ENCODE data around the gene CFDP1.
"Not testable (repeated sequence)": the region's sequence is repeated elsewhere in the genome, so short reads cannot be mapped to it uniquely, and the experiment has no call there.

Gene CFDP1

DNA sequence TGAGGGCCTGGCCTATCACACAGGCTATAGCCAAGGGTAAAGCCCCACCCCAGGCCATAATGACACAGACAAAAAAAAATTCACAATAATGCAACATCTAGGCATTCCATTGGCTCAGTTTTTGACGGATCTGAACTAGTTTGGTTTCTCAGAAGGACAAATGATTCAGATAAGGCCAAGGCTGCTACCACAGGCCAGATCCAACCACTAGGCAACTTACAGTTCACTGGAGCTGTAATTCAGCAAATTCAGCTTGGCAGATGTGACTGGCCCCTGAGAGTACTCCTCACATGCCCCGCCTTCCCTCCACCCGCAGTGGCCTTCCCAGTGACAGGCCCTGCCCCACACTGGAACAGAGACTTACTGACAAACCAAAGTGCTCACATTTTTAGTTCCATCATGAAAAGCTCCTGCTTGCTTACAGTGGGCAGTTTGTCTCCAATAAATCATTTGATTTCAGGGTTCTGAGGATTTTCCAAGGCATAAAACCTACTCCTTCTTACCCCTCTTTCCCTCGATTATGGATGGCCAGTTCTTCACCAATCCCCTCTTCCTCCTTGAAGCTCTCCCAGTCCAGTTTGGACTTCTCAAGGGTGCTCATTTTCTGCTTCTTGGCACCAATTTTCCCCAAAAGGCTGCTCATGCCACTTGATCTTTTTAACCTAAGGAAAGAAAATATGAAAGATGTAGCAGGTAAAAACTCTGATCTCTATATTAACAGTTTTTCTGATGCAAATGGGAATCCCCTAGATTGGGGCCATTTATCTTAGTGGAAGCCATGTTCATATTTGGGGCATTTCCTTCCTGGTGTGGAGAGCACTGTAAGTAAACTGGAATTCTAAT is 128.6 kb downstream of the CFDP1 start:
- in situ Hi-C loops (cut with HindIII; ENCODE audit: low sequenced_read_pairs) = no loop called here

DNA sequence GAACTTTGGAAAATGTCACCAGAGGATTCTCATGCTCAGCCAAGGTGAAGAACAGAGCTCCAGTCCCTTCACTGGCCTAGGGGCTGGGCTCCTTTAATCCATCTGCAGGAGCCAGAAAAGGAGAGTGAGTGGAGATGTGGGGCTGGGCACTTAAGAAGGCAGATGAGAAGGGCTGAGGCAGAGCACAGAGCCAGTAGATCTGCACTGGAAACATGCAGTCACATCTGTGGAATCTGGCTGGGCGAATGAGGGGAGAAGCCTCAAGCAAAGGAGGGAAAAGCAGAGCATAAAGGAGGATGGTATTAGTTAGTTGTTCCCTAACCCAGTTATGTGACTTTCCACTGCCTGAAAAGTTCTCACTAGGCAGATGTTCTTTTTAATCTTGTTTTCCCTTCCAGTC is 131.5 kb downstream of the CFDP1 start:
- in situ Hi-C loops (cut with HindIII; ENCODE audit: low sequenced_read_pairs) = no loop called here

DNA sequence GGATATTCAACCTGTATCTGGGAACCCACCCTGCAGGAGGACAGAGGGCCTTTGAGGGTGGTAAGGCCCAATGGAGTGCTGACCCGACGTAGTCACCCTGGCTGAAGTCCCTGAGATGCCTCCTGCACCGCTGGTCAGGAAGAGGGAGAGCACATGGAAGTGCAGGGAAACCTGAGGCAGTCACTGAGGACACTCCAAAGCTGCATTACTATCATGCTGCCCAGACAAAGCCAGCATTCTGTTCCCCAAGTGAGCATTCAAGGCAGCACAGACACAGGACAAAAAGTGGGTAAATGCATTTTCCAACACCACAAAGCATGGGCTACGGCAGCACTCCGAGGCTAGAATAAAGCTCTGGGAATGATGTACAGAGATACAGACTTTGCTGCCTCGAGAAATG is 135.0 kb downstream of the CFDP1 start:
- in situ Hi-C loops (cut with HindIII; ENCODE audit: low sequenced_read_pairs) = no loop called here

DNA sequence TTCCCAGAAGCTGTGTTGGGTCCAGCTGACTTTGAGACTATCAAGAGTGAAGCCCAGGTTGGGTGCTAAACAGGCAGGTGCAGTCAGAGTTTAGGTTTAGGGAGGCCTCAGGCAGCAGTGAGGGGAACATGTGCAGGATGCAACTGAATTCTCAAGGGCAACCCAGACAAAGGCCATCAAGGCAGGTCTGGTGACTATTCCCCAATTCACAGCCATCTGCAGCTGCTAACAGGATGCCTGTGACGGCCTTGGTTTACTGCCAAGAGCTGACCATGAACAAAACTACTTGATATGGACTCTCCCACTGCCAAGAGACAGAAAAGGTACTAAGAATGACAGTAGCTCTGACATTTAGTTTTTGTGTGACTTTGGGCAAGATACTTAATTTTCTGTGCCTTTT is 136.7 kb downstream of the CFDP1 start:
- in situ Hi-C loops (cut with HindIII; ENCODE audit: low sequenced_read_pairs) = no loop called here

DNA sequence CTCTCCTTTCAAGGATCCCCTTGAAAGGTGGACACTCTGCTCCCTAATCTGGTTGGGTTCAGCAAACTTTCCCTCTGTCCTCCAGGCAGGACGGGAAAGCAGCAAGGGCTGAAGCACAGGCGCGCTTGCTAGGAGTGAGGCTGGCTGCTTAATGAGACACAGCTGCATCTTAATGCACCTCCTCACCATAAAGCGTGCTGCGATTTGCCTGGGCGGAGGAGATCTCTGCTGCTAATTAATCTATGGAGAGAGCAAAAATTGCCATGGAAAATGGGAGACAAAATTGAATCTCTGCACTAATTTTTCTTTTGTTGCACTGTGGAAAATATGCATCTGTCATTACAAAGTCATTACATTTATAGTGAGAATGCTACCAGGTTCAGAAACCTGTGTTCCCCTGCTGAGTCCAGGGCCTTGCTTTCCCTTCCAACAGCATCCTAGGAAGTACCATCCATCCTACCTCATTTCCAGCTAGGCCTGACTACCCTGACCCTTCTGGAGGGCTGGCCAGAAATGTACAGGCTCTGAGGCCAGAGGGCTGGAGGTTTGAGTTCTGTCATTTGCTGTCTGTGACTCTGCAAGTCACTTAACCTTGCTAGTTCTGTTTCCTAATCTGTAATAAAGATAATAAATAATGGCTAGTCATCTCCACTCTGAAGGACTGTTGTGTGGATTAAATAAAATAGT is 138.4 kb downstream of the CFDP1 start:
- in situ Hi-C loops (cut with HindIII; ENCODE audit: low sequenced_read_pairs) = no loop called here

DNA sequence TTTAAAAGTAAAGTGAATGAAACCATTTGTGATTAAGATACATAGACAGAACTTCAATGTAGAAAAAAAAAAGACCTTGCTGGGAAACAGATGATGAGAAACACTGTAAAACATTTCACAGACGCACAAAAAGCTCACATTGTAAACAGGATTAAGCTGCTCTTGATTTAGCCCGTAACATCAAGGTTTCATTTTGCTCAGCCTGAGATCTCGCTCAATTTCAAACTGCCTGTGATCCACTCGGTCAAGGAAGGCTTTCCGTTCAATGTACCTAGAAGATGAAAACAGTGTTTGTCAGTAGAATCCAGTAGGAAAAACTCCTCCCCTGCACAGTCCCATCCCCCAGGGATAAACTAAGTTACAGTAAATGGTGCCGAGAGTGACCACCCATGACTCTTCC is 139.5 kb downstream of the CFDP1 start:
- in situ Hi-C loops (cut with HindIII; ENCODE audit: low sequenced_read_pairs) = no loop called here

DNA sequence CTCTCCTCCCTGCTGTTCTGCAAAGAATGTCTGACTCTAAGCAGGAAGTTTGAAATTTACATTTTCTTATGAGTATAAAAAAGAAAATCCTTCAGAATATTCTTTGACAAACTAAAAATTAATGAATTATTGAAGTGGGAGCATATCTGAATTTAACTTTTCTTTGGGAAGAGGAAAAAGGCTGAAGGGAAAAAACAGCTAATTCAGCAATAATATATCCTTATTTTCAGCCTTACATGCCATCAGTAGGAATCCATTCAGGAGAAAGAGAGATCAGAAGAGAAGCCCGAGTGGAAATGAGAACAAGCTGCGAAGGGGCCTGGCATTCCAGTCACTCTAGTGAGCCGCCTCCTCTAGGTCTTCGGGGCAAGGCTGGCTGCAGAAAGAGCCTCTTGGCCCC is 140.1 kb downstream of the CFDP1 start:
- in situ Hi-C loops (cut with HindIII; ENCODE audit: low sequenced_read_pairs) = no loop called here

DNA sequence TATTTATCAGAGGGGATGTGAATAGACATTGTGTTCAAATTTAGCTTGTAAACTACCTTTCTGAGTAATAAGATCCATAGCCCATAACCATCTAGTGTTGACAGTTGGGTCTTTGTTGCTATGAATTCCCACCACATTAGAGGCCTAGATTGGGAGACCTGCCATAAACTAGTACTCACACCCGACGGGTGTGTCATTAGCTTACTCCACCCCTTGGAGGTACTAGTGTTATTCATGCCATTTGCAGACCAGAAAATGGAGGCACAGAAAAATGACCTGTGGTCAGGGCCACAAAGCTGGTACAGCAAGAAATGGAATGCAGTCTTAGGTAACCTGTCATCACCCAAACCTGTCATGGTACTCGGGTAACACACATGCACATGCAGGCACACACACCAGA is 140.6 kb downstream of the CFDP1 start:
- in situ Hi-C loops (cut with HindIII; ENCODE audit: low sequenced_read_pairs) = no loop called here

DNA sequence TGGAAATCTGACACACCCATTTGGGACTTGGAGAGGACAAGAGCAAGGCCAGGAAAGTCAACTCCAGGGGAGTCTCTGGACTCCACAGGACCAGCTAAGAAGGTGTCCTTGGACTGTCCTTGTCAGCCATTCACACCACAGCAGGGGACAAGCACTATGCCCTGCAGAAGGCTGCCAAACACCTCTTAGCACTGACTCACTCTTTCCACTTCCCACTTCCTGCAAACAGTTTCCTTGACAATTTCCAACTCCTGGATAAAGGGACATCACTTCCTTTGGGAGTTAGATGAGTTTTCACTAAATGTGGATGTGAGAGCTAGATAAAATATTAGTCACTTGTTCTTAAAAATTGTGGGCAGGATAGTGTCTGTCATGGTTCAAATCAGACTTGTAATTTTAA is 144.1 kb downstream of the CFDP1 start:
- in situ Hi-C loops (cut with HindIII; ENCODE audit: low sequenced_read_pairs) = no loop called here

DNA sequence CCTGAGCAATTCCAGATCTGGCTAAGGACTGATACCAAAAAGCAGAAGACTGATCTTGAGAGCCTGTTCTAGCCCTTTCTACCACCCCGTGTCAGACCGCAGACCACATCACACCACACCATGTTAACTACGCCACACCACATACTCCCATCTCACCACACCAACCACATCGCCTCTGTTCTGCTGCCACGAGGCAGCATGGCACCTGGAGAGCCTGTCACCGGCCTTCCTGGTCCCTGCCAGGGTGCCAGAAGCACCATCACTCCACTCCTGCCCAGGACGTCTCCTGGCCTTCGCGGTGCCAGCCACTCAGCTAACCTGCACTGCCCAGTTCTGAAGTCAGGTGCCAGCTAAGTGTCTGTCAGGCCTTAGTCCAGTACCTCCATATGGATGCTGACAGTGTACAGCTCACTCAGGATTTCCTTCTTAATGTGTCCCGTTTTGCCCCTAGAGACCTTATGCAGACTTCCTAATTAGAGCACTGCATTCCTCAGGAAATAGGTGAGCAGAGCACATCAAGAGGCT is 144.6 kb downstream of the CFDP1 start:
- in situ Hi-C loops (cut with HindIII; ENCODE audit: low sequenced_read_pairs) = no loop called here

DNA sequence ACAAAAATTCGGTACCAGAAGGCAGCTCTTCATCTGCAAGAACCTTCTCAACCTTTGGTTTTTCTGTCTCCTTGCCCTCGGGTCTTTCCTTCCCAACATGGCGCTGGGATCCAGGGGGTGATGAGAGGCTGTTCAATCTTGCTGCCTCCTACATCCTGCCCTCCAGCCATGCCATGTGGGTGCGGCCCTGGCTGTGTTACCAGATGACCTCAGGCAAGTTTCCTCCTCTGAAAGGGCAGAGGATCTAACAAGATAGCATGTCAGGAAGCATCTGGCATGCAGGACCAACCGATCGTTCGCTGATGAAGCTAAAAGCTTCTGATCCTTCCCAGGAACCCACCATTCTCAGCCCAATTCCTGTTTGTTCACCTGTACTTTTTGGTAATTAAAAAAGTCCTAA is 145.1 kb downstream of the CFDP1 start:
- in situ Hi-C loops (cut with HindIII; ENCODE audit: low sequenced_read_pairs) = no loop called here

DNA sequence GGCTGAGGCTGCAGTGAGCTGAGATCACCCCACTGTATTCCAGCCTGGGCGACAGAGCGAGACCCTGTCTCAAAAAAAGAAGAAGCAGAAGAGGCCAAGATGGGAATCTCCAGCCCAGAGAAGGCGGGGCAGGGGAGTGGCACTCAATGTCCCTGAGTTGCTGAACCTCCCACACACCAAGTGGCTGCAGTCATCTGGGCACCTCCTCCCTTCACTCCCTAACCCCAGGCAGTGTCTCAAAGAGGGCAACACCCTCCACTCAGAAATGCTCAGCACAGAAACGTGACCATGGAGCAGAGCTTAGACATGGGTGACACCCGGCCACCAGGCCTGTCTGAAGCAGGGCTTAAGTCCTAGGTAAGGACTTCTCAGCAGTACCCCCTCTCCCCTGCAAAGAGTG is 145.6 kb downstream of the CFDP1 start:
- in situ Hi-C loops (cut with HindIII; ENCODE audit: low sequenced_read_pairs) = no loop called here

DNA sequence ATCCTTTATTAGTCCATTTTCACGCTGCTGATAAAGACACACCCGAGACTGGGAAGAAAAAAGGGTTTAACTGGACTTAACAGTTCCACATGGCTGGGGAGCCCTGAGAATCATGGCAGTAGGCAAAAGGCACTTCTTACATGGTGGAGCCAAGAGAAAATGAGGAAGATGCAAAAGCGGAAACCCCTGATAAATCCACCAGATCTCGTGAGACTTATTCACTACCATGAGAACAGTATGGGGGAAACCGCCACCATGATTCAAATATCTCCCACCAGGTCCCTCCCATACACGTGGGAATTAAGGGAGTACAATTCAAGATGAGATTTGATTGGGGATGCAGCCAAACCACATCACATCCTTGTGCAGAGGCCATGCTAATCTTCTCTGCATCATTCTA is 146.9 kb downstream of the CFDP1 start:
- in situ Hi-C loops (cut with HindIII; ENCODE audit: low sequenced_read_pairs) = no loop called here

DNA sequence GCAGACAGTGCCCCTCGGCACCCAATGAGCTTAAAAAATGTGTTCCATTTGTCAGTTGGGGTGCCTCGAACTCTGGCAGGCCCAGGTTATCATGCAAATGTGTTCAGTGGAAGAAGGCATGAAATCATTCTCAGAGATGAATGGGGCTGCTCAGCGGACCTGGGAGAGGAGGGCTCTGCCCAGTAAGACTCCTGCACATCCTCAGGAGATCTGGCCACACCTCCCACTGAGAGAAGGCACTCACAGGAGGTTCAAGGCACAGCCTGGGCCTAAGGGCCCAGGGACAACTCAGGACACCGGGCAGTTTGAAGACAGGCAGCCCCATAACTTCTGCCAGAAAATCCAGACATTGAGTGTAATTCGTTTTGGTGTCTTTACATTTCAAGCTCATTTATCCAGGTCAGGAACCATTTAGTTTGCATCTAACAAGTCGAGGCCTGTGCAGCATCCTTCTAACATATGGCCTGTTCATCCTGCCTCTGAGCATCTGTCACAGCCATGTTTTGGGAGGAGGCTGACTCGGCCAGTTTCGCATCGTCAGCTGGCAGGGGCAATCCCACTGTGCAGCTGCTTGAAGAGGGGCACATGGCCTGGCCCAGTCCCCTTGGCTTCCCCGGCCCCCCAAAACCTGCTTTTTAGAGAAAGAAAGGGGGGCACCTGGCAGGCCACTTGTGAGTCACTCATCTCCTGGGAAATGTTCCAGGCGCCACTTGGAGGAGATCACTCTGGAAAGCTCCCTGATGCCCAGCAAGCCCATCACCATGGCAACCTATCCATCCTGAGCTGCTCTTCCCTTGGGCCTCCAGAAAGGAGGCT is 150.6 kb downstream of the CFDP1 start:
- in situ Hi-C loops (cut with HindIII; ENCODE audit: low sequenced_read_pairs) = no loop called here

DNA sequence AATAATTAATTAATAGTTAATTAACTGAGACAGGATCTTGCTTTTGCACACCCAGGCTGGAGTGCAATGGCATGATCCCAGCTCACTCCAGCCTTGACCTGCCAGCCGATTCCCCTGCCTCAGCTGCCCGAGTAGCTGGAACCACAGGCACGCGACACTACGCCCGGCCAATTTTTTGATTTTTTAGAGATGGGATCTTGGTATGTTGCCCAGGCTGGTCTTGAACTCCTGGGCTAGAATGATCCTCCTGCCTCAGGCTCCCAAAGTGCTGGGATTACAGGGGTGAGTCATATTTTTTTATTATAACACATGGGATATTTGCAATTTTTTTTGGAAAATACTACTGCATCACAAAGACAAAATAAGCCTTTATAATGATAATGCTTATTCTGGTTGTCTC is 151.5 kb downstream of the CFDP1 start:
- in situ Hi-C loops (cut with HindIII; ENCODE audit: low sequenced_read_pairs) = no loop called here

DNA sequence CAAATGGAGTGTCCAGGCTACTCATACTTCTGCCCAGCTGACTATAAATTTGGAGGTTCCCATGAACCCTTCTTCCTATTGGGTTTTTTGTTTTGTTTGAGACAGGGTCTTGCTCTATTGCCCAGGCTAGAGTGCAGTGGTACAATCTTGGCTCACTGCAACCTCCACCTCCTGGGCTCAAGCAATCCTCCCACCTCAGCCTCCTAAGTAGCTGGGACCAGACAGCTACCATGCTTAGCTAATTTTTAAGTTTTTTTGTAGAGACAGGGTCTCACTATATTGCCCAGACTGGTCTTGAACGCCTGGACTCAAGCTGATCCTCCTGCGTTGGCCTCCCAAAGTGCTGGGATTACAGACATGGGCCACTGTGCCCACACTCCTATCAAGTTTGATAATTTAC is 152.3 kb downstream of the CFDP1 start:
- in situ Hi-C loops (cut with HindIII; ENCODE audit: low sequenced_read_pairs) = not testable (repeated sequence)

DNA sequence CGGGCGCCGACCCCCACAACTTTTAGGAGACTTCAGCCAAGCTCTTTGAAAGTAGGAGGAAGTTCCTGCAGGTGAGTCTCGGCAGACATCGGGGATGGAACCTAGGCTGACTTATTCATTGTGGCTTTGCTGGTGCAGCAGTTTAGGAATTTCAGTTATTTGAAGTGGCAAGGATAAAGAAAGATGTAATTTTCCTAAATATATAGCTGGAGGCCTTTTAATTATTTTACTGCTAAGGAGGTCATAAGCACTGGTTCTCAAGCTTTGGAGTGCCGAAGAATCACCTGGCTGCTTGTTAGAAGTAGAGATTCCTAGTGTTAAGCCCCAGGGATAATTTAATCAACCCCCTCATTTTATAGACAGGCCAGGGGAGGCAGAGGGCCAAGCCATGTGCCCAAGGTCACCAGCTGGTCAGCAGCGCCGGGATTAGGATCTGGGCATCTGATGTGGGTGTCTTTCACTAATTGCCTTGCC is 152.9 kb downstream of the CFDP1 start:
- in situ Hi-C loops (cut with HindIII; ENCODE audit: low sequenced_read_pairs) = no loop called here

DNA sequence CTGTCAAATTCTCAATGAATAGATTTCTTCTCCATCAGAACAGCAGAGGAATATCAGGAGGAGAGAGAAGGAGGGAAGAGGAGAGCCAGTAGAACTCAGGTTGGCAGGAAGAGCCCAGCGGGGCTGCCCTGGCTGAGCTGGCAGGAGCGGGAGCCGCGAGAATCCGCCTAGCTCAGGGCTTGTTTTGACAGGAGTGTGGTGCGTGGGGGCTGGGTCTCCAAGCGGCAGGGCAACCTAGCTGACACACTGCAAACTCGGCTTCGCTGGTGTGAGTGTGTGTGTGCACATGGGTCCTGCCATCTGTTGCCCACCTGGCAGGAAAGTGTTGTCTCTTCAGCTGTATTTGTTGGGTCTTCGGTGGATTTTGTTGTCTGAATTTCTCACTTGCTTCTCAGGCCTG is 154.0 kb downstream of the CFDP1 start:
- in situ Hi-C loops (cut with HindIII; ENCODE audit: low sequenced_read_pairs) = no loop called here

DNA sequence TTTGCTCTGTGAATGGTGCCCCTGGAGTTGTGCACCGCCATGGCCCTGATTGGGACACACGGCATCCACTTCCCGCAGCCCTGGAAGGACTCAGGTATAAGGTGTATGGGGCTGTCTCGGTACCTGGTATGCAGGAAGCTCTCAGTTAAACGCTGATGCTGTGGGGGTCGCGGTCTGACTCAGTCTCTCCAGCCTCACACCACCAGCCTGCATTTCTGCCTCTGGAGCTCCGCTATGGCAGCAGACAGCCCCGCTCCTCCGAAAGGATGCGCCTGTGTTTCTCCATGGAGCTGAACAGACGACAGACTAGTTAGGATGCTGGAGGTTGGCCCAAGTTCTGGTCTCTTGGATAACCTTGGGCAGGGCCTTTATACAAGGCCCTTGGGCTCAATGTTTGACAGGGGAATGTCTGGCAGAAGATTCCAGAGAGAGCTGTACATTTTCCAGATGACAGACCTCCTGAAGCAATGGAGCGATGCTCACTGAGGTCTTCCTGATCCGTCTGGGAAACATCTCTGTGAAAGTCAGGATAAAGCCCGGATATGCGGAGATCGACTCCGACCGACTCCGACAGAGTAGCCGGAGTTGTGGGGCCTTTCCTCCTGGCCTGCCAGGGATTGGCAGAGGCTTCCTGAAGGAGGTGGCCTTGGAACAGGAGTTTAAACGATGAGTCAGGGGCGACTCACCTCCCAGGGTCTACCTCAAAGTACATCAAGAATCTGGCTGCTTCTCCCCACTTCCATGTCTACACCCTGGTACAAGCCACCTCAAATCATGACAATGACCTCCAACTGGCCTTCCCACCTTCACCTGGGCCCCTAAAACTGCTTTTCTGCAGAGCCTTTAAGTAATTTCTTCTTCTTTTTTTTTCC is 160.0 kb downstream of the CFDP1 start:
- in situ Hi-C loops (cut with HindIII; ENCODE audit: low sequenced_read_pairs) = no loop called here

DNA sequence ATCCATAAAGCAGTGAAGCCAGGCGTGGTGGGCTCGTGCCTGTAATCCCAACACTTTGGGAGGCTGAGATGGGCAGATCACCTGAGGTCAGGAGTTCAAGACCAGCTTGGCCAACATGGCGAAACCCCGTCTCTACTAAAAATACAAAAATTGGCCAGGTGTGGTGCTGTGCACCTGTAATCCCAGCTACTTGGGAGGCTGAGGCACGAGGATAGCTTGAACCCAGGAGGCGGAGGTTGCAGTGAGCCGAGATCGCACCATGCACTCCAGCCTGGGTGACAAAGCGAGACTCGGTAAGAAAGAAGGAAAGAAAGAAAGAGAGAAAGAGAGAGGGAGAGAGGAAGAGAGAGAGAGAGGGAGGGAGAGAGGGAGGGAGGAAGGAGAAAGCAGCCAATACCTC is 160.7 kb downstream of the CFDP1 start:
- in situ Hi-C loops (cut with HindIII; ENCODE audit: low sequenced_read_pairs) = not testable (repeated sequence)

All from DLD1 (cell line).